Measurements from ENCODE around the gene LIN7C.

Gene LIN7C

GRCh38 chr11:27507557-27508322 is 1.2 kb upstream of the LIN7C start:
- H3K4me1 ChIP-seq (ENCODE audit: control insufficient read depth, low read depth, low read length), result peaks cover 15% of the 10 kb centered on the region
- H3K9me3 ChIP-seq (ENCODE audit: control insufficient read depth, low read depth, low read length), result no peaks in the 10 kb centered on the region
- peak overlapping the region; percentile 97 for H3K9ac ChIP-seq (ENCODE audit: low read length)
- peak overlapping the region; percentile 100 for H3K4me3 ChIP-seq (ENCODE audit: low read length)
- H3K27ac ChIP-seq (ENCODE audit: low read length), result peak overlapping the region; percentile 98
- H3K36me3 ChIP-seq (ENCODE audit: control insufficient read depth, low read depth, low read length), result peaks cover 3% of the 10 kb centered on the region
- H3K27me3 ChIP-seq (ENCODE audit: control insufficient read depth, insufficient read depth, low read length), result no peaks in the 10 kb centered on the region

GRCh38 chr11:27505781-27506180 is 788 bp downstream of the LIN7C start:
- H3K27me3 ChIP-seq (ENCODE audit: control insufficient read depth, insufficient read depth, low read length), result no peaks in the 10 kb centered on the region
- H3K4me3 ChIP-seq (ENCODE audit: low read length), result peak overlapping the region; percentile 100
- peak overlapping the region; percentile 91 for H3K27ac ChIP-seq (ENCODE audit: low read length)
- H3K9me3 ChIP-seq (ENCODE audit: control insufficient read depth, low read depth, low read length), result no peaks in the 10 kb centered on the region
- H3K36me3 ChIP-seq (ENCODE audit: control insufficient read depth, low read depth, low read length), result peaks cover 21% of the 10 kb centered on the region
- H3K4me1 ChIP-seq (ENCODE audit: control insufficient read depth, low read depth, low read length), result peaks cover 15% of the 10 kb centered on the region
- H3K9ac ChIP-seq (ENCODE audit: low read length), result peak overlapping the region; percentile 97

- Histone ChIP-seq H3K9ac (ENCODE audit: low read length) (no peak overlapping the region), H3K4me3 (ENCODE audit: low read length) (no peak overlapping the region), H3K27me3 (ENCODE audit: control insufficient read depth, insufficient read depth, low read length) (no peaks in the 10 kb centered on the region), H3K36me3 (ENCODE audit: control insufficient read depth, low read depth, low read length) (peaks cover 32% of the 10 kb centered on the region), H3K27ac (ENCODE audit: low read length) (no peak overlapping the region), H3K4me1 (ENCODE audit: control insufficient read depth, low read depth, low read length) (peaks cover 15% of the 10 kb centered on the region), H3K9me3 (ENCODE audit: control insufficient read depth, low read depth, low read length) (no peaks in the 10 kb centered on the region)
Measured at GRCh38 chr11:27504205-27504604, 2.4 kb downstream of the LIN7C start.

GRCh38 chr11:27501100-27501499 is 5.5 kb downstream of the LIN7C start:
- Histone ChIP-seq H3K9me3 (ENCODE audit: control insufficient read depth, low read depth, low read length) (no peaks in the 10 kb centered on the region), H3K4me1 (ENCODE audit: control insufficient read depth, low read depth, low read length) (peaks cover 8% of the 10 kb centered on the region), H3K36me3 (ENCODE audit: control insufficient read depth, low read depth, low read length) (peaks cover 55% of the 10 kb centered on the region)

GRCh38 chr11:27497911-27498310 is 8.7 kb downstream of the LIN7C start:
- H3K4me3 ChIP-seq (ENCODE audit: low read length), result no peak overlapping the region
- no peak overlapping the region for H3K9ac ChIP-seq (ENCODE audit: low read length)
- no peak overlapping the region for H3K27ac ChIP-seq (ENCODE audit: low read length)
- H3K27me3 ChIP-seq (ENCODE audit: control insufficient read depth, insufficient read depth, low read length), result no peaks in the 10 kb centered on the region
- peaks cover 64% of the 10 kb centered on the region for H3K36me3 ChIP-seq (ENCODE audit: control insufficient read depth, low read depth, low read length)
- no peaks in the 10 kb centered on the region for H3K9me3 ChIP-seq (ENCODE audit: control insufficient read depth, low read depth, low read length)
- H3K4me1 ChIP-seq (ENCODE audit: control insufficient read depth, low read depth, low read length), result no peaks in the 10 kb centered on the region

More at GRCh38 chr11:27501100-27501499, 5.5 kb downstream of the LIN7C start:
- H3K27me3 ChIP-seq (ENCODE audit: control insufficient read depth, insufficient read depth, low read length), result no peaks in the 10 kb centered on the region
- no peak overlapping the region for H3K9ac ChIP-seq (ENCODE audit: low read length)
- H3K4me3 ChIP-seq (ENCODE audit: low read length), result no peak overlapping the region
- H3K27ac ChIP-seq (ENCODE audit: low read length), result no peak overlapping the region

- Histone ChIP-seq H3K27ac (ENCODE audit: low read length) (no peak overlapping the region), H3K36me3 (ENCODE audit: control insufficient read depth, low read depth, low read length) (peaks cover 61% of the 10 kb centered on the region), H3K4me1 (ENCODE audit: control insufficient read depth, low read depth, low read length) (no peaks in the 10 kb centered on the region), H3K4me3 (ENCODE audit: low read length) (no peak overlapping the region), H3K9ac (ENCODE audit: low read length) (no peak overlapping the region), H3K9me3 (ENCODE audit: control insufficient read depth, low read depth, low read length) (no peaks in the 10 kb centered on the region), H3K27me3 (ENCODE audit: control insufficient read depth, insufficient read depth, low read length) (no peaks in the 10 kb centered on the region)
Measured at GRCh38 chr11:27497284-27497866, 9.2 kb downstream of the LIN7C start.

GRCh38 chr11:27496461-27496860 is 10.1 kb downstream of the LIN7C start:
- H3K4me3 ChIP-seq (ENCODE audit: low read length), result no peak overlapping the region
- H3K36me3 ChIP-seq (ENCODE audit: control insufficient read depth, low read depth, low read length), result peaks cover 59% of the 10 kb centered on the region
- no peaks in the 10 kb centered on the region for H3K4me1 ChIP-seq (ENCODE audit: control insufficient read depth, low read depth, low read length)
- no peaks in the 10 kb centered on the region for H3K9me3 ChIP-seq (ENCODE audit: control insufficient read depth, low read depth, low read length)
- no peaks in the 10 kb centered on the region for H3K27me3 ChIP-seq (ENCODE audit: control insufficient read depth, insufficient read depth, low read length)
- no peak overlapping the region for H3K9ac ChIP-seq (ENCODE audit: low read length)
- no peak overlapping the region for H3K27ac ChIP-seq (ENCODE audit: low read length)

GRCh38 chr11:27495710-27496300 is 10.8 kb downstream of the LIN7C start:
- Histone ChIP-seq H3K27ac (ENCODE audit: low read length) (no peak overlapping the region), H3K9ac (ENCODE audit: low read length) (no peak overlapping the region), H3K9me3 (ENCODE audit: control insufficient read depth, low read depth, low read length) (no peaks in the 10 kb centered on the region), H3K36me3 (ENCODE audit: control insufficient read depth, low read depth, low read length) (peaks cover 55% of the 10 kb centered on the region), H3K4me1 (ENCODE audit: control insufficient read depth, low read depth, low read length) (no peaks in the 10 kb centered on the region), H3K27me3 (ENCODE audit: control insufficient read depth, insufficient read depth, low read length) (no peaks in the 10 kb centered on the region), H3K4me3 (ENCODE audit: low read length) (no peak overlapping the region)

- H3K4me1 ChIP-seq (ENCODE audit: control insufficient read depth, low read depth, low read length), result no peaks in the 10 kb centered on the region
- no peaks in the 10 kb centered on the region for H3K9me3 ChIP-seq (ENCODE audit: control insufficient read depth, low read depth, low read length)
- H3K27ac ChIP-seq (ENCODE audit: low read length), result no peak overlapping the region
- H3K4me3 ChIP-seq (ENCODE audit: low read length), result no peak overlapping the region
- peaks cover 12% of the 10 kb centered on the region for H3K36me3 ChIP-seq (ENCODE audit: control insufficient read depth, low read depth, low read length)
- no peaks in the 10 kb centered on the region for H3K27me3 ChIP-seq (ENCODE audit: control insufficient read depth, insufficient read depth, low read length)
- no peak overlapping the region for H3K9ac ChIP-seq (ENCODE audit: low read length)
Measured at GRCh38 chr11:27489092-27489491, 17.5 kb downstream of the LIN7C start.

GRCh38 chr11:27487706-27488105 is 18.9 kb downstream of the LIN7C start:
- Histone ChIP-seq H3K9ac (ENCODE audit: low read length) (no peak overlapping the region), H3K9me3 (ENCODE audit: control insufficient read depth, low read depth, low read length) (no peaks in the 10 kb centered on the region), H3K4me1 (ENCODE audit: control insufficient read depth, low read depth, low read length) (no peaks in the 10 kb centered on the region), H3K36me3 (ENCODE audit: control insufficient read depth, low read depth, low read length) (peaks cover 10% of the 10 kb centered on the region), H3K4me3 (ENCODE audit: low read length) (no peak overlapping the region), H3K27me3 (ENCODE audit: control insufficient read depth, insufficient read depth, low read length) (no peaks in the 10 kb centered on the region), H3K27ac (ENCODE audit: low read length) (no peak overlapping the region)

- no peaks in the 10 kb centered on the region for H3K9me3 ChIP-seq (ENCODE audit: control insufficient read depth, low read depth, low read length)
- no peak overlapping the region for H3K9ac ChIP-seq (ENCODE audit: low read length)
- no peaks in the 10 kb centered on the region for H3K4me1 ChIP-seq (ENCODE audit: control insufficient read depth, low read depth, low read length)
- no peak overlapping the region for H3K27ac ChIP-seq (ENCODE audit: low read length)
- H3K36me3 ChIP-seq (ENCODE audit: control insufficient read depth, low read depth, low read length), result no peaks in the 10 kb centered on the region
- no peaks in the 10 kb centered on the region for H3K27me3 ChIP-seq (ENCODE audit: control insufficient read depth, insufficient read depth, low read length)
- H3K4me3 ChIP-seq (ENCODE audit: low read length), result no peak overlapping the region
Measured at GRCh38 chr11:27485930-27486773, 20.4 kb downstream of the LIN7C start.
